ENCODE results near the gene ADGRL3.

Gene ADGRL3

GRCh38 chr4:61407642-61408618 is 207.8 kb downstream of the ADGRL3 start:
- no peak for DNase-seq (ENCODE audit: low read depth)
- no peak for TF ChIP-seq CTCF (IDR thresholded peaks at IDR 0.05; ENCODE audit: control insufficient read depth, insufficient read depth, low read depth, low read length, missing control alignments)

GRCh38 chr4:61408861-61409260 is 208.7 kb downstream of the ADGRL3 start:
- no peak for DNase-seq (ENCODE audit: low read depth)
- no peak for TF ChIP-seq CTCF (IDR thresholded peaks at IDR 0.05; ENCODE audit: control insufficient read depth, insufficient read depth, low read depth, low read length, missing control alignments)
- no peak overlapping the region for H3K4me3 ChIP-seq (ENCODE audit: control insufficient read depth, low read depth, low read length)

More at GRCh38 chr4:61407642-61408618, 207.8 kb downstream of the ADGRL3 start:
- H3K4me3 ChIP-seq (ENCODE audit: control insufficient read depth, low read depth, low read length): no peak overlapping the region

- no peak for DNase-seq (ENCODE audit: low read depth)
- H3K4me3 ChIP-seq (ENCODE audit: control insufficient read depth, low read depth, low read length): no peak overlapping the region
- TF ChIP-seq CTCF (IDR thresholded peaks at IDR 0.05; ENCODE audit: control insufficient read depth, insufficient read depth, low read depth, low read length, missing control alignments): no peak
These were observed 211.1 kb downstream of the ADGRL3 start for GRCh38 chr4:61411241-61411640.

GRCh38 chr4:61425315-61425714 is 225.2 kb downstream of the ADGRL3 start:
- H3K4me3 ChIP-seq (ENCODE audit: control insufficient read depth, low read depth, low read length): no peak overlapping the region
- no peak for TF ChIP-seq CTCF (IDR thresholded peaks at IDR 0.05; ENCODE audit: control insufficient read depth, insufficient read depth, low read depth, low read length, missing control alignments)
- no peak for DNase-seq (ENCODE audit: low read depth)

- H3K4me3 ChIP-seq (ENCODE audit: control insufficient read depth, low read depth, low read length): no peak overlapping the region
- no peak for DNase-seq (ENCODE audit: low read depth)
- no peak for TF ChIP-seq CTCF (IDR thresholded peaks at IDR 0.05; ENCODE audit: control insufficient read depth, insufficient read depth, low read depth, low read length, missing control alignments)
These were observed 226.1 kb downstream of the ADGRL3 start for GRCh38 chr4:61426229-61426628.

- TF ChIP-seq CTCF (IDR thresholded peaks at IDR 0.05; ENCODE audit: control insufficient read depth, insufficient read depth, low read depth, low read length, missing control alignments): no peak
- no peak overlapping the region for H3K4me3 ChIP-seq (ENCODE audit: control insufficient read depth, low read depth, low read length)
- no peak for DNase-seq (ENCODE audit: low read depth)
These were observed 227.1 kb downstream of the ADGRL3 start for GRCh38 chr4:61427099-61427817.
